SJSA1 (cell line): ENCODE results near the gene PELI3. TPM values are rescaled to one million over a fixed set of nuclear protein-coding genes. Genes with fewer than 3 reads are reported as not detected.
"Not testable (repeated sequence)": the region's sequence is repeated elsewhere in the genome, so short reads cannot be mapped to it uniquely, and the experiment has no call there.

Experiments used
- DNase-seq, 2 experiments: peaks; one replicate each; pipeline ENCODE4 v3.0.0-alpha.2; 2015 to 2020; ENCODE audit warnings: low spot score in 2 of 2, low read depth in 1 of 2
- H3K27ac ChIP-seq: fragments of 250-450 bp; sonication (Bioruptor Pico); 2 replicates; pipeline ENCODE4 v1.5.1; 2020; ENCODE audit warnings: mild to moderate bottlenecking, moderate library complexity
- H3K27me3 ChIP-seq: fragments of 250-450 bp; sonication (Bioruptor Pico); replicated peaks from 2 replicates; pipeline ENCODE4 v1.5.1; 2020; ENCODE audit warnings: mild to moderate bottlenecking, moderate library complexity
- H3K36me3 ChIP-seq: fragments of 250-450 bp; sonication (Bioruptor Pico); 2 replicates; pipeline ENCODE4 v1.5.1; 2020; ENCODE audit warnings: mild to moderate bottlenecking
- H3K4me1 ChIP-seq: fragments of 250-450 bp; sonication (Bioruptor Pico); replicated peaks from 2 replicates; pipeline ENCODE4 v1.6.1; 2021; ENCODE audit warnings: mild to moderate bottlenecking
- H3K4me3 ChIP-seq: fragments of 250-450 bp; sonication (Bioruptor Pico); 2 replicates; pipeline ENCODE4 v1.5.1; 2020; ENCODE audit warnings: mild to moderate bottlenecking
- H3K9me3 ChIP-seq: fragments of 250-450 bp; sonication (Bioruptor Pico); replicated peaks from 2 replicates; pipeline ENCODE4 v1.5.1; 2020; ENCODE audit warnings: mild to moderate bottlenecking
- total RNA-seq: library from RNA; depleted of rRNA; stranded (reverse); fragments of >200 nt; shearing (Covaris generic); gene quantifications from 2 replicates; pipeline ENCODE4 v1.2.3, GENCODE V29; 2014

PELI3 gene
- total RNA-seq, 1 experiment from 2014 or later: 11.1 TPM

- H3K36me3 ChIP-seq: no peaks in the 10 kb centered on the region
- peaks cover 17% of the 10 kb centered on the region for H3K9me3 ChIP-seq
- DNase-seq: no peak
- 0 out of 2 replicates have a peak, but pooled peaks cover 4% of the 10 kb centered on the region for H3K4me1 ChIP-seq
- H3K27me3 ChIP-seq: 0 out of 2 replicates have a peak, but pooled peaks cover 5% of the 10 kb centered on the region
- no peak overlapping the region for H3K27ac ChIP-seq
- no peak overlapping the region for H3K4me3 ChIP-seq
These were observed 7.4 kb upstream of the PELI3 start for GRCh38 chr11:66459138-66459778.

- Histone ChIP-seq H3K36me3 (0 out of 2 replicates have a peak, but pooled peaks cover under 1% of the 10 kb centered on the region), H3K27ac (no peak overlapping the region), H3K27me3 (no peaks in the 10 kb centered on the region), H3K4me1 (peaks cover 4% of the 10 kb centered on the region), H3K4me3 (no peak overlapping the region), H3K9me3 (peaks cover 17% of the 10 kb centered on the region)
- DNase-seq: no peak
These were observed 4.7 kb upstream of the PELI3 start for GRCh38 chr11:66462010-66462409.

GRCh38 chr11:66462911-66463310, 3.8 kb upstream of the PELI3 start:
- H3K27ac ChIP-seq: no peak overlapping the region
- DNase-seq: no peak
- H3K4me1 ChIP-seq: peaks cover 13% of the 10 kb centered on the region
- no peak overlapping the region for H3K4me3 ChIP-seq
- H3K36me3 ChIP-seq: 0 out of 2 replicates have a peak, but pooled peaks cover 2% of the 10 kb centered on the region
- H3K27me3 ChIP-seq: no peaks in the 10 kb centered on the region
- peaks cover 19% of the 10 kb centered on the region for H3K9me3 ChIP-seq

GRCh38 chr11:66464116-66464515, 2.6 kb upstream of the PELI3 start:
- not testable (repeated sequence) for H3K27me3 ChIP-seq, H3K27ac ChIP-seq

GRCh38 chr11:66464916-66465315, 1.8 kb upstream of the PELI3 start:
- peaks cover 13% of the 10 kb centered on the region for H3K4me1 ChIP-seq

More at GRCh38 chr11:66464116-66464515, 2.6 kb upstream of the PELI3 start:
- Histone ChIP-seq H3K4me1 (peaks cover 13% of the 10 kb centered on the region), H3K9me3 (peaks cover 19% of the 10 kb centered on the region)
- not testable (repeated sequence) for DNase-seq, H3K4me3 ChIP-seq, H3K36me3 ChIP-seq

GRCh38 chr11:66465373-66466224, 1.1 kb upstream of the PELI3 start:
- Histone ChIP-seq H3K27me3 (no peaks in the 10 kb centered on the region), H3K4me3 (no peak overlapping the region)
- no peak for DNase-seq

More at GRCh38 chr11:66464916-66465315, 1.8 kb upstream of the PELI3 start:
- Histone ChIP-seq H3K4me3 (no peak overlapping the region), H3K9me3 (peaks cover 19% of the 10 kb centered on the region), H3K27ac (no peak overlapping the region), H3K36me3 (peaks cover 6% of the 10 kb centered on the region; the same call in 1 of the 2 replicates), H3K27me3 (no peaks in the 10 kb centered on the region)
- no peak for DNase-seq

GRCh38 chr11:66467034-66467659, 442 bp downstream of the PELI3 start:
- peak overlapping the region; percentile 70 for H3K4me3 ChIP-seq
- peak; percentile 42 to 68 for DNase-seq
- peaks cover 11% of the 10 kb centered on the region for H3K9me3 ChIP-seq
- peaks cover 13% of the 10 kb centered on the region for H3K4me1 ChIP-seq
- H3K36me3 ChIP-seq: peaks cover 12% of the 10 kb centered on the region
- H3K27me3 ChIP-seq: no peaks in the 10 kb centered on the region
- H3K27ac ChIP-seq: no peak overlapping the region

More at GRCh38 chr11:66465373-66466224, 1.1 kb upstream of the PELI3 start:
- H3K4me1 ChIP-seq: peaks cover 13% of the 10 kb centered on the region
- H3K9me3 ChIP-seq: peaks cover 19% of the 10 kb centered on the region
- no peak overlapping the region for H3K27ac ChIP-seq
- H3K36me3 ChIP-seq: peaks cover 6% of the 10 kb centered on the region; the same call in 1 of the 2 replicates

GRCh38 chr11:66467756-66468155, 1.1 kb downstream of the PELI3 start:
- no peaks in the 10 kb centered on the region for H3K27me3 ChIP-seq
- peak overlapping the region; percentile 70 for H3K4me3 ChIP-seq
- peaks cover 18% of the 10 kb centered on the region for H3K36me3 ChIP-seq
- peaks cover 13% of the 10 kb centered on the region for H3K4me1 ChIP-seq
- 0 out of 2 replicates have a peak, but pooled peaks cover 5% of the 10 kb centered on the region for H3K9me3 ChIP-seq
- H3K27ac ChIP-seq: no peak overlapping the region
- DNase-seq: no peak

- peaks cover 13% of the 10 kb centered on the region for H3K4me1 ChIP-seq
- DNase-seq: no peak
- no peak overlapping the region for H3K4me3 ChIP-seq
- H3K27ac ChIP-seq: no peak overlapping the region
- H3K36me3 ChIP-seq: peaks cover 27% of the 10 kb centered on the region
- H3K9me3 ChIP-seq: 0 out of 2 replicates have a peak, but pooled peaks cover 3% of the 10 kb centered on the region
- H3K27me3 ChIP-seq: no peaks in the 10 kb centered on the region
These were observed 2.0 kb downstream of the PELI3 start for GRCh38 chr11:66468691-66469090.

GRCh38 chr11:66469441-66469840, 2.7 kb downstream of the PELI3 start:
- H3K27me3 ChIP-seq: no peaks in the 10 kb centered on the region
- peaks cover 13% of the 10 kb centered on the region for H3K4me1 ChIP-seq
- DNase-seq: no peak
- H3K9me3 ChIP-seq: 0 out of 2 replicates have a peak, but pooled peaks cover 2% of the 10 kb centered on the region
- H3K4me3 ChIP-seq: no peak overlapping the region
- peaks cover 34% of the 10 kb centered on the region for H3K36me3 ChIP-seq
- H3K27ac ChIP-seq: no peak overlapping the region

GRCh38 chr11:66470015-66470414, 3.3 kb downstream of the PELI3 start:
- DNase-seq: no peak
- peaks cover 38% of the 10 kb centered on the region for H3K36me3 ChIP-seq
- no peaks in the 10 kb centered on the region for H3K27me3 ChIP-seq

GRCh38 chr11:66471142-66471541, 4.4 kb downstream of the PELI3 start:
- Histone ChIP-seq H3K27ac (no peak overlapping the region), H3K36me3 (peaks cover 40% of the 10 kb centered on the region), H3K4me1 (peaks cover 13% of the 10 kb centered on the region), H3K27me3 (no peaks in the 10 kb centered on the region), H3K4me3 (no peak overlapping the region), H3K9me3 (0 out of 2 replicates have a peak, but pooled peaks cover 2% of the 10 kb centered on the region)
- no peak for DNase-seq

More at GRCh38 chr11:66470015-66470414, 3.3 kb downstream of the PELI3 start:
- Histone ChIP-seq H3K4me1 (peaks cover 13% of the 10 kb centered on the region), H3K27ac (no peak overlapping the region), H3K4me3 (no peak overlapping the region), H3K9me3 (0 out of 2 replicates have a peak, but pooled peaks cover 2% of the 10 kb centered on the region)

GRCh38 chr11:66472054-66472453, 5.3 kb downstream of the PELI3 start:
- Histone ChIP-seq H3K27ac (no peak overlapping the region), H3K27me3 (no peaks in the 10 kb centered on the region), H3K9me3 (0 out of 2 replicates have a peak, but pooled peaks cover 2% of the 10 kb centered on the region), H3K36me3 (peaks cover 40% of the 10 kb centered on the region), H3K4me1 (peaks cover 9% of the 10 kb centered on the region), H3K4me3 (no peak overlapping the region)
- no peak for DNase-seq
